NCI-H2227 (cell line): ENCODE data around the gene CLSTN3.
A peak's percentile ranks its signal among the peaks of the same experiment; 100 is the strongest.

Experiments
- DNase-seq: peaks from one replicate; lab custom pipeline; 2025; ENCODE audit not compliant: unreplicated experiment; lab: John Stamatoyannopoulos, UW

CLSTN3 gene

DNA sequence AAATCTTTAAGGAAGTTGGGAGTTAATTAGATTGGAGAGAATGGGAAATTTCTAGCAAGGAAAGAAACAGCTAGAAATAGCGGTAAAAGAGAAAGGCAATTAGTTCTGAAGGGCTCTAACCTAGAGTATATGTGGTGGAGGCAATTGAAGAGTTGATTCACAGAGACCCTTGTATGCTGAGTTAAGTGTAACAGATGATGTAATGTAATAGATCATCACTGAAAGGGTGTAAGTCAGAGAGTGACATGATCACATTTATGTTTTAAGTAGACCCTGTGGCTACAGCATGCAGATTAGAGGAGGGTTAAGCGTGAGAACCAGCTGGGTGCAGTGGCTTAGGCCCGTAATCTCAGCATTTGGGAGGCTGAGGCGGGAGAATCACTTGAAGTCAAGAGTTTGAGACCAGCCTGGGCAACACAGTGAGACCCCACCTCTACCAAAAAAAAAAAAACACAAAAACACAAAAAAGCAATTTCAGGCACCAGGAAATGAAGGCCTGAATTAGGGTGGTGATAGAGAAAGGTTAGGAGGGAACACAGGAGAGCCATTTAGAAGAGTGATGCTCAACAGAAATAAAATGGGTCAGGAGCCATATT is 4.4 kb upstream of the CLSTN3 start:
- DNase-seq: no peak

DNA sequence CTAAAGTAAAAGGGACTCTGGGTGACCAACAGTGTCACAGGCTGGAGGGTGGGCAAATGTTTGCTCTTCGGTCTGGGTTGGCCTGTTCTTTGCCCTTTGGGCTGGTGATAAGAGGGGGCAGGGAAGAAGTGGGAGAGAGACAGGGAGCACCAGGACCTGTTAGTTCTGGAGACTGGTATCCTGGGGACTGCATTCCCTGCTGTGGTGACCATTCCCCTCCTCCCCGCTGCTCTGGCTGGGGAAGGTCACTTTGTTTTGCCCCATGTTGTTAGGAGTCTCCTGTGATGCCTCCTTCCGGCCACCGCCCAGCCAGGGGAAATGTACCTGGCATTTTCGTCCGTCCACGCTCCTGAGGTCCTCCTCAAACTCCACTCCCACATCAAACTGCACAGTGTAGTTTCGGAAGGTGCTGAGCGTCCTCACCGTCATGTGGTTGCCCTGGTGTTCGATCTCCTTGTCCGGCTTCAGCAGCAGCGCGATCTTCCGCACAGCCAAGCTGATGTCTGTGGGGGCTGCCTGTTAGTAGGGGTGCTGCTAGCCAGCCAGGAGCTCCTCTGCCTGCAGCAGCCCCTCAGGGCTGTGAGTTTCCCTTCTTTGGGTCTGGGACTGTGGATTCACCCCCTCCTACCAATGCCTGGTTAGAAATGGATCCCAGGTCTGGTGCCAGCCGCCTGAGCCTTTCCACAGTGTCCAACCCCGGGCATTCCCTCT is 2.1 kb upstream of the CLSTN3 start:
- DNase-seq: no peak

DNA sequence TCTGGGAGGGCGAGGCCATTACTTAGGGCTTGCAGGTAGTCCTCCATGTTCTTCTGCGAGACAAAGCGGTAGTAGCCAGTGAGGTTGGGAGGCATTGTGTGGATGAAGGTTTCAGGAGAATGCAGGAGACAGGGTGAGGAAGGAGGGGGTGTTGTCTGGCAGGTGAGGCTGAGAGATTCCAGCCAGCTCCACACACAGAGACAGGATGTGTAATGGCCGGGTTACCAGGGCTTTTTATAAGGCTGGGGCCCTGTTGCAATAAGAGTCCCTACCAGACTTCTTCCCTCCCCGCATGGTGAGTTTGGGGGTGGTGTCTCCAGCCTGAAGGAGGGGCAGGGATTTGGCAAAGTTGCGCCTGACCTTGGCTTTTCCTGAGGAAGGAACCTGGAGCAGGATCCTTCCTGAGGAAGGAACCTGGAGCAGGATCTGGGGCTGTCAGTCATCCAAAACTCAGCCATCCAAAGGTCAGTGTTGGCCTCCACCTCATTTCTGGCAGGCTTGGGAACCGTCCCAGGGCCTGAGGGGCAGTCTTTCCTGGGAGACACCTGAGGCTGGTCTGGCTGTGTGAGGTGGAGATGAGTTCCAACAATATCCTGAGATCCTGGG is 1.4 kb upstream of the CLSTN3 start, which contains the start of gene RBP5:
RBP5 (minus strand) TSS at position 209 of the 606 bp plus-strand sequence; CDS start at position 95, 114 bp downstream.
- no peak for DNase-seq

DNA sequence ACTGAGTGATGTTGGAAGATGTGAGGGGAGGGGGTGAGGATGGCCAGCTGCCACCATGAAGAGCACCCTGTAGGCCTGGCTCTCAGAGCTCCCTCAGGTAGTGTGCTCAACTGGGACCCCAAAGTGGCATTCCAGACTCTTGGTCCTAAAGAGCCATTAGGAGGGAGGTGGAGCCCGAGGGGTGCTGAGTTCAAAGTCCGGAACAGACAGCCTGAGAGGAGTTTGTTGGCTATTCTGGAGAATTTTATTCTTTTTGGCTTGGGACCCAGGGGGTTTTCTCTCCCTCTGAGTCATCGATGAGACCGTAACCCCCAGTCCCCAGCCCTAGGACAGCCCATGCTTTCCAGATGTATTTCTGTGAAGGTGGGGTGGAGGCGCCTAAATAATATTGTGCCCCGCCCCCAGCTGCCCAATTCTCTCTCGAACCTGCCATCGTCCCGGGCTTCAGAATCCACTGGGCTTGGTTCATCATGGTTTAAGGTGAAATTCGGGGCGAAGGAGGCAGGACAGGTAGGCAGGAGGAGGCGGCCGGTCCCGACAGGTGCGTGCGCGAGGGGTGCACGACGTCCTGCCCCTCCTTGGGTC is 792 bp upstream of the CLSTN3 start:
- DNase-seq: no peak

DNA sequence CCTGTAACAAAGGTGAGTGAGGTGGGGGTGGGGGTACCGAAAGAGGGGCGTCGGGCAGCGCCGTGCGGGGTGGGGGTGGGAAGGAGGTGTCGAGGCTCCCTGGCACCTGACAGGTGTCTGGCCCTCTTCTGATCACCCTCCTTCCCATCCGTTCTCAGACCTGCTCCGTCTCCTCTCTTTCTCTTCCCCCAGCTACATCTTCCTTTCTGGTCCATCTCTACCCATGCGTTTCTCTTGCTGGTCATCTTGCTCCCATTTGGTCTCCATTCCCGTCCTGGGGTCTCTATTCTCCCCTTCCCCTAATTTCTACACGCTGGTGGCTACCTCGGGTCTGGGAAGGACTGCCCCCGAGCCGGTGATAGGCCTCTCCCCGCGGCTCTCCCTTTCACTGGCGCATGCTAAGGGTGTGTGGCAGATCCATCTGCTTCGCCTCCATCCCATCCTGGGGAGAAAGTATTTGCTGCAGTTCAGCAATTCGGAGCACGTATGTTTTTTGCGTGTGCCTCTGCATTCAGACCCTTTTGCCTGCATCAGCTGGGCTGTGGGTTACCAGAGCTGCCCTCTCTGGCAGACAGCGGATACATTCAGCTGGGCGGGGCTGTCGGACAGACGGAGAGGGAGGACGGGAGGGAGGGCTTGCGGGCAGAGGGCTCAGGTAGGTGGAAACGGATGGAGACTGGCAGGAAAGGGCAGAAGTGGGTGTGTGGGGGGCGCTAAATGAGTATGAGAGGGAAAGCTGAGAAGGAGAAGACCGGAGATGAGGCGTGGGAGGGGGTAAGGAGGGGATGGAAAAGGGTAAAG is 730 bp downstream of the CLSTN3 start:
- peak; percentile 56 for DNase-seq

DNA sequence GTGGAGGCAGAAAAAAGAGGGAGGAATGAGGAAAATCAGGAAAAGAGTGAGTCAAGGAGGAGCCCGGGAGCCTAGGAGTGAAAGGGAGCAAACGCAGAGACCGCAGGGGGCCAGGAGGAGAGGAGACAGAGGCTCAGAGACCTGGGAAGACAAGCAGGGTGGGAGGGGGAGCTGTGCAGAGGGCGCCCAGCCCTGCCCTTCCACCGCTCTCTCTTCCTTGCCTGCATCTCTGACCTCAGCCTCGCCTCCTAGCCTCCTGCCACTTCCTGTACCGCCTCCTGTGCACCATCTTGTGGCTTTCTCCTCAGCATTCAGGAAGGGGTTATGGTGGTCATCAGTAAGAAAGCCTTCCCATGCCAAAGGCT is 1.3 kb downstream of the CLSTN3 start:
- no peak for DNase-seq

DNA sequence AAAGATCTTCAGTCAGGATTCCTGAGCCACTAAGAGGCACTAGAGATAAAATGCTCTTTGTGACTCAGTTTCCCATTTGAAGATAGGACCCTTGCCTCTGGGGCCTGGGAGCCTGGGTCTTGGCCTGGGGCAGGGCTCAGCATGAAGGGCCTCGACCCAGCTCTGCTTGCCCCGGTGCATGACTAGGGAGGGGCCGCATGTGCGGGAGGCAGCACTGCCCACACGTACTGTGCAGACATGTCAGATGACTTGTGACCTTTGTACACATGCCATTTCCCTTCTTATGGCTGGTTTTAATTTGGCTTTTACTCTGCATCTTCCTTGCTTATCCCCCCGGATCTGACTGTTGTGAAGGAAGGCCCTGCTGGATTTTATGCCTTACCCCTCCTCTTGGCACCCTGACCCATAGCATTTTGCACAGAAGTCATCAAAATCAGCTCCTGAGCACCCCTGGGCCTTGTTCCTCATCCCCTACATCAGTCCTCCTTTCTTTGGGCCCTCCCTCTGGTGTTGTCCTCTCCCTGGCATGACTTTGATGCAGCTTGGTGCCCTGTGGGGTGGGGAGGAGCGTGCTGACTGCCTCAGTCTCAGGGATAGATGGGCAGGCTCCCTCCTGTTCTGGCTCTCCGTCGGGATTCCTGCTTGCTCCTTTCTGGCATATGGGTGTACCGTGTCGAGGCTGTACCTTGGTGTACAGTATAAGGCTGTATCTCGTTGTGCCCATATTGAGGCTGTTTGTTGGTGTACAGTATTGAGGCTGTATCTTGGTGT is 4.4 kb downstream of the CLSTN3 start:
- DNase-seq: no peak

DNA sequence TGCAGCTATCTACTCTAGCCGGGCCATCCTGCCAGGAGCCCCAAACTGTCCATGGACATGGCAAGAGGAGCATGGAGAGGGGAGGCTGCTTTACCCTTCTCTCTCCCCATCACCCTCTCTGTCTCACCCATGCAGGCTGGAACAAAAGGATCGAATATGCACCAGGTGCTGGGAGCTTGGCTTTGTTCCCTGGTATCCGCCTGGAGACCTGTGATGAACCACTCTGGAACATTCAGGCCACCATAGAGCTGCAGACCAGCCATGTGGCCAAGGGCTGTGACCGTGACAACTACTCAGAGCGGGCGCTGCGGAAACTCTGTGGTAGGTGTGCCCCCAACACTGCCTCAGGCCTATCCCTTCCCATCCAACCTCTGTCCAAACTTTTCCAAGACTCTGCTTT is 5.9 kb downstream of the CLSTN3 start:
- DNase-seq: no peak

DNA sequence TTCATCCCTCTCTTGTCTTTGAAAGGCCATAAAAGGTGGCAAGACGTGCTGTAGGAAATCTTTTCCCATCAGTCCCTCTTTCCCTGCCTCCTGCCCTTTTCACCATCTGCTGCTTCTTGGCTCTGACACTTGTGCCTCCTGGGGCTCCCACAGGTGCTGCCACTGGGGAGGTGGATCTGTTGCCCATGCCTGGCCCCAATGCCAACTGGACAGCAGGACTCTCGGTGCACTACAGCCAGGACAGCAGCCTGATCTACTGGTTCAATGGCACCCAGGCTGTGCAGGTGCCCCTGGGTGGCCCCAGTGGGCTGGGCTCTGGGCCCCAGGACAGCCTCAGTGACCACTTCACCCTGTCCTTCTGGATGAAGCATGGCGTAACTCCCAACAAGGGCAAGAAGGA is 6.5 kb downstream of the CLSTN3 start:
- no peak for DNase-seq

DNA sequence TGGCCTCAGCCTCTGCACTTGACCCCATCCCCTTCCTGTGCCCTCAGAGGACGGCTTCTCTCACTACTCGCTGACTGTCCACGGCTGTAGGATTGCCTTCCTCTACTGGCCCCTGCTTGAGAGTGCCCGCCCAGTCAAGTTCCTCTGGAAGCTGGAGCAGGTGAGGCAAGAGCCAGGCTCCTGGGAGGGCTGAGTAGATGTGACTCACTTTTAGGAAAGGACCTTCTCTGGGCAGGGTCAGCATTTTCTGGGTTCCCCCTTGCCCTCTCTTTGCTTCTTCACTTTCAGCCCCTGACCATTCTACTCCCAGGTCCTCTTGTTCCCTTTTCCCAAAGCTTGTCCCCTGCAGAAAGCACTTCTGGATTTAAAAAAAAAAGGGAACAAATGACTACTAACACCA is 7.7 kb downstream of the CLSTN3 start:
- no peak for DNase-seq

DNA sequence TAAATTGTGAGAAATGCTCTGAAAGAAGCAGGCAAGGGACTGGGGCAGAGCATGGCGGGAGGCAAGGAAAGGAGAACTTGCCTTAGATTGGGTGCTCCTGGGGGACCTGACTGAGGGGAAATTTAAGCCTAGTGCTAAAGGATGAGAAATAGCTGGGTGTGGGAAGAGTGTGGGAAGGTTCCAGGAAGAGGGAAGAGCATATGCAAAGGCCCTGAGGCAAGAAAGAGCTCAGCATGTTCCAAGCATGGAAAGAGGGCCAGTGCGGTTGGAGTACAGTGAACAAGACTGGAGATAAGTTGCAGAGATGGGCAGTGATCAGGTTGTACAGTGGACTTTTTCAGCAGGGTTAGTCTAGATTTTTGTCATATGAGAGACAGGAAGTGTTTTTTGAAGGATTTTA is 9.0 kb downstream of the CLSTN3 start:
- no peak for DNase-seq

DNA sequence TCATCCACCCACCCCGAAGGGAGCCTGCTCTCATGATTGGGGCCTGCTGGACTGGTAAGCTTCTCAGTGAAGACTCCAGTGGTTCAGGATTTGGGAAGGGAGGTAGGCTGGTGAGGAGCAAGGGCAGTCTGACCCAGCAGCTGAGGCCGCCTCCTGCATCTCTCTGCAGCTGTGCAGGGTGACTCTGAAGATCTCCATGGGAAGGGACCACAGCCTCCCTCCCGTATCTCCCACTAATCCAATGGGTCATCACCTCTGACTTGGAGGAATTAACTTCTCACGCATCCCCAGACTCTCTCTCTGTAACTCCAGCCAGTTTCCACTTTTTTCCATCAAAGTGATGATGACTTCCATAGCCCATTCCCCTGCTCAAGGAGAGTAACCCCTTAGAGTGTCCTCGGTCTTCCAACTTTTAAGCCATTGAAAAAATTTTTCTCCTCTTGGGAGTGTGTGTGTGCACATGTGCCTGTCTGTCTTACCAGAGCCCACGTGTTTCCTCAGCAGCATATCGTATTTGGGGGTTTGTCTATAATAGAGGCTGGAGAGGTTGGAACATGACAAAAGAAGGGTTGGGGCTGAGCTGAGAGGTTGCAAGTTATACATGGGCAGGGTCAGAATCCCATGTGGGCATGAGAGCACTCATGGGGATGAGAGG is 11.3 kb downstream of the CLSTN3 start:
- DNase-seq: no peak

DNA sequence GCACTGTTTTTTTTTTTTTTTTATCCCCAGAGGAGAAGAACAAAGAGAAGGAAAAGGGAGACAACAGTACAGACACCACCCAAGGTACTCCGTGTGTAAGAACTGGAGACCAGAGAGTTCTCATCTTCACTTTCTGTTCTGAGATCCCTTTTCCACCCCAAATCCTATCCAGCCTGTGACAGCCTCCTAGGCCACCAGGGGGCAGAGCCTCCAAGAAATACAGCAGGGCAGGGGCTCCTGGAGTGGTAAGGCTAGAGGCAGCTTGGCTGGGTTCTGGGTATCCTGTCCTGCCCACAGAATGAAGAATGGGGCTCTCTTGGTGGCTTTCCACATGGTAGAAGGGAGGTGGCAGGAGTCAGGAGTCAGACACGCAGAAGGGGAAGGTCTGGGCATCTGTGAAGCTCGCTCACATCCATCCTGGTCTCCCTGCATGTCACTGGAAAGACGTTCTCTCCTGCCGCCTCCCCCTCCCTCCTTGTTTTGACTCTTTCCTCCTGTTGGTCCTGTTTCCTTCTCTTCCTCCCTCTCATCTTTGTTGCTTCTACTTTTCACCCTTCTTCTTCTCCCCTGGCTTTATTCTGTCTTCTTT is 12.0 kb downstream of the CLSTN3 start:
- DNase-seq: peak; percentile 61

DNA sequence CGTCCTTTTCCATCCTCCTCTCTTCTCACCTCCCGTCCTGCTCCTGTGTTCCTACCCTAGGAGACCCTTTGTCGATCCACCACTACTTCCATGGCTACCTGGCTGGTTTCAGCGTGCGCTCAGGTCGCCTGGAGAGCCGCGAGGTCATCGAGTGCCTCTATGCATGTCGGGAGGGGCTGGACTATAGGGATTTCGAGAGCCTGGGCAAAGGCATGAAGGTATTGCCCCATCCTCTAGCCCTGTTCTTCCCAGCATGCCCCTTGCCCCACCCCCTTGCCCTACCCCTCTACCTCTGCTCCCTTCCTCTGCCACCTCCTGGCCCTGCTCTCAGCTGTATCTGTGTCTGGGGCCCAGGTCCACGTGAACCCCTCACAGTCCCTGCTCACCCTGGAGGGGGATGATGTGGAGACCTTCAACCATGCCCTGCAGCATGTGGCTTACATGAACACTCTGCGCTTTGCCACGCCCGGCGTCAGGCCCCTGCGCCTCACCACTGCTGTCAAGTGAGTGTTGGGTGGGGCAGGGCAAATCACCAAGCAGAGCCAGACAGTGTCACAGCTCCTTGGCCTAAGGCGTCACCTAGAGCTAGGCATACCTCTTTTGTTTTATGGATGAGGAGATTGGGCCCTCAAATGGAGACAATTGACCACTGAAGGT is 12.8 kb downstream of the CLSTN3 start:
- DNase-seq: no peak

DNA sequence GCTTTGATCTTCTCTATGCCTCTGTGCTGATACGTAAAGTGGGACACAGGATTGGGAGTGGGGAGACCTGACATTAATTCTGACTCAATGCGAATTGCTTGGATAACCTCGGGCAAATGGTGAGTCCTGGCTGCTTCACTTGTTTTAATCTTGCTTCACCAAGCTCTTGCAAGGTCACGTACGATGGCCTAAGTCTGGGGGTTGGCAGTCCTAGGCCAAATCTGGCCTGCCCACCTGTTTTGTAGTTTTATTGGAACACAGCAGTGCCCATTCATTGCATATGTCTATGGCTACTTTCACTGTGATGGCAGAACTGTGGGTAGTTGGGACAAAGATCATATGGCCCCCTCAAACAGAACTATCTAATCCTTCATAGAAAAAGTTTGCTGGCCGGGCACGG is 13.4 kb downstream of the CLSTN3 start:
- no peak for DNase-seq

DNA sequence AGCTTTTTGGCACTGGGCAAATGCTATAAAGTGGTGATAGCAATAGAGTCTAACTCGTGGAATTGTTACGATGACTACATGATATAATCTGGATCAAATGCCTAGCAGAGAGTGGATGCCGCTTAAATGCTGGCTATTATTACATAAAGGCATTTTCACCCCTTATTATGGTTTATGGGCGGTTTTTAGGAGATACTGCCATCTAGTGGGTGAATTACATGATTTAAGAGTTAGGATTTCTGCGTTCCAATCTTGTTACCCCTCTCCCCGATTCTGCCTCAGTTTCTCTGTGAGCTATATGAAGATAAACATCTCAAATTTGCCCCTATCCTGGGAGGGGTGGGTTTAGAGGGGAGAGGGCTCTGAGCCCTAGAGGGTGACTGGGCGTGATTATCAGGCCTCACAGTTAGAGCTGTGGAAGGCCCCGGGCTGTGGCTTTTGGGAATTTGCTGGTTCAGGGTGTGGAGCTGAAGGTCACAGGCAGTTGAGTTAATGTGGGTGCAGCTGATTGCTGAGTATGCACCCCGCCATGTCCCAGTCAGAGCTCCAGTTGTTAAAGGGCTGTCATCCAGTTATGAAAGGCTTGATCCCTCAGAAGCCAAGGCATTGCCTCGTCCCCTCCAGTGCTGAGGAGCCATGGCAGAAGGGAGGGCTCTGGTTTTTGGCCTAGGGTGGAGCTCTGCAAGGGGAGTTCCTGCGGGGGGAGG is 14.4 kb downstream of the CLSTN3 start:
- peak; percentile 16 for DNase-seq

DNA sequence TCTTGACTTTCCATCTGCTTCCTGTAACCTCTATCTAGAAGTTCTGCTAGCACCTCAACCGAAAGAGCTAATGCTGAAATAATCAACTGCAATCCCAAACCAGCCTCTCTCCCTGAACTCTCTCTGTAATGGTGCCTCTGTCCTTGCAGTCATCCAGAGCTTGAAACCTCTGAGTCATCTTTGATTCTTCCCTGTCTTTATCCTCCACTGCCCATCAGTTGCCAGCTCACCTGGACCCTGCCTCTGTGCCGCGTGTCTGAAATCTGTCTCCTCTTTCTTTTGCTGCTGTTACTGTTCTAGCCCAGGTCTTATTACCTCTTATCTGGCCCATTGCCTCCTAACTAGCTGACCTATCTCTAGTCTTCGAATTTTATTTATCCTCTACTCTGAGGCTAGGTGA is 15.5 kb downstream of the CLSTN3 start:
- DNase-seq: no peak

DNA sequence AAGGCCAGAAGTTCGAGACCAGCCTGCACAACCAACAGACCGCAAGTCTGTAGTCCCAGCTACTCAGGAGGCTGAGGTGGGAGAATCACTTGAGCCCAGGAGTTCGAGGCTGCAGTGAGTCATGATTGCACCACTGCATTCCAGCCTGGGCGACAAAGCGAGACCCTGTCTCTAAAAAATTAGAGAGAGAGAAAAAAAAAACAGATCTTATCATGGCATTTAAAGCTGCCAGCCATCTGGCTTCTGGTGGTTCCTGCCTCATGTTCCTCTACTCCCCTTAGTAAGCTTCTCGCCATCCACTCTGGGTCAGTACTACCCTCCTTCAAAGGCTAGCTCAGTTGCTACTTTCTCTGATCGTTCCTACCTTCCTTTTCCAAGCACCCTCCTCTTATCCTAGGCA is 16.1 kb downstream of the CLSTN3 start:
- no peak for DNase-seq

DNA sequence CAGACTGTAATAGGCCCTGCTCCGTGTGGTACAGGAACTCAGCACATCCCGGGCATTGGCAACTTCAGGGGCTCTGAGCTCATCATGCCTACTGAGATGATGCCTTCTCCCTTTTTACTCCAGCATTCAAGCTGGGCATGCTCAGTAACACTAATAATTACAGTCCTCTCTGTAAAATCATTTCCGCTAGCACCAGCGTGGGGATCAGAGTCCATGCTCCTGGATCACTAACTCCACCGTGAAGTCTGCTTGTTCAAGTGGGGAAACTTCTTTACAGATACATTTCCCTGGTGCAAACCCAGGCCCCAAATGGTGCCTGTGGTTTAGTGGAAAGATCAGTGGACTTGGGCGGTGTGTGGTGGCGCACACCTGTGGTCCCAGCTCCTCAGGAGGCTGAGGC is 16.7 kb downstream of the CLSTN3 start:
- no peak for DNase-seq
